ENCODE measurements around the gene ANTKMT. TPM values are rescaled to one million over a fixed set of nuclear protein-coding genes. Genes with fewer than 3 reads are reported as not detected.
"Not testable (repeated sequence)": the region's sequence is repeated elsewhere in the genome, so short reads cannot be mapped to it uniquely, and the experiment has no call there.

The ANTKMT gene
- total and polyA plus RNA-seq, 4 donors = 14.0 to 29.7 (median 19.7) TPM

DNA sequence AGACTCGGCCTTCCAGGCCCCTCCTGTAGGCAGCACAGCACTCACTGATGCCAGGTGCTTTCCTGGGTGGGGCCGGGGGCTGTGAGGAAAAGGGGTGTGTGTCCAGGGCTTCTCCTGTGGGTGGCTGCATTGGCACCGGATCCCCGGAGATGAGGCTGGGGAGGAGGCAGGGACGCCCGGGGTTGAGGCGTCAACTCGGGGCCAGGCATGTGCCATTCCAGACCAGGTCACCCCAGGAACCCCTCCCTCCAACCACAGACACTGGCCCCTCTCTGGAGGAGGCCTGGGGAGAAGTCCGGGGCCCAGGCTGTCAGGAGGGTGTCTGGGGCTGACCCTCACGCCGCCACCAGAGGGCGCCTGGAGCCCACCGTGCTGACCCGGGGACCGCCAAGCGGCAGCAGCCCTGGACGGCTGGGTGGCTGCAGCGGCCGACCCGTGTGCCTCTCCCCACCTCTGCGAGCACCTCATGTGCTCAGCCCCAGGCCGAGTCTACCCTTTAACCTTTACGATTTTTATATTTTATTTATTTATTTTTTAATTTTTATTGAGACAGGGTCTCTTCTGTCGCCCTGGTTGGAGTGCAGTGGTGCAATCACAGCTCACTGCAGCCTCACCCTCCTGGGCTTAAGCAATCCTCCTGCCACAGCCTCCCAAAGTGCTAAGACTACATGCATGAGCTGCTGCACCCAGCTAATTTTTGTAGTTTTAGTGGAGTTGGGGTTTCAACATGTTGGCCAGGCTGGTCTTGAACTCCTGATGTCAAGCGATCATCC lies 9.2 kb upstream of the ANTKMT start:
- Histone ChIP-seq H3K9me3 (ENCODE audit: control insufficient read depth in 4 of 4, low read length in 3 of 4) (no peaks in the 10 kb centered on the region), H3K36me3 (ENCODE audit: control insufficient read depth in 4 of 4, insufficient read depth in 3 of 4, low read depth in 1 of 4, low read length in 3 of 4) (peaks cover 0 to 1% (median 0%) of the 10 kb centered on the region in 4 donors), H3K27ac (ENCODE audit: low read depth in 1 of 2, low read length in 2 of 2) (no peak overlapping the region), H3K4me1 (ENCODE audit: control insufficient read depth in 4 of 4, insufficient read depth in 4 of 4, low read length in 3 of 4) (peaks cover 15 to 25% (median 18%) of the 10 kb centered on the region in 4 donors), H3K4me3 (ENCODE audit: low read depth in 1 of 3, low read length in 3 of 3) (no peak overlapping the region), H3K9ac (ENCODE audit: low read depth in 1 of 2, low read length in 2 of 2) (no peak overlapping the region), H3K27me3 (ENCODE audit: control insufficient read depth in 4 of 4, insufficient read depth in 4 of 4, low read length in 3 of 4) (peaks cover 3 to 15% (median 4%) of the 10 kb centered on the region in 4 donors)
- 12% methylated on average over 25 of the region's 25 CpGs for WGBS
- peak; percentile 87 for DNase-seq (ENCODE audit: low spot score)
- TF ChIP-seq SP1 (IDR thresholded peaks at IDR 0.05) = no peak
- TF ChIP-seq, protein P1, sequence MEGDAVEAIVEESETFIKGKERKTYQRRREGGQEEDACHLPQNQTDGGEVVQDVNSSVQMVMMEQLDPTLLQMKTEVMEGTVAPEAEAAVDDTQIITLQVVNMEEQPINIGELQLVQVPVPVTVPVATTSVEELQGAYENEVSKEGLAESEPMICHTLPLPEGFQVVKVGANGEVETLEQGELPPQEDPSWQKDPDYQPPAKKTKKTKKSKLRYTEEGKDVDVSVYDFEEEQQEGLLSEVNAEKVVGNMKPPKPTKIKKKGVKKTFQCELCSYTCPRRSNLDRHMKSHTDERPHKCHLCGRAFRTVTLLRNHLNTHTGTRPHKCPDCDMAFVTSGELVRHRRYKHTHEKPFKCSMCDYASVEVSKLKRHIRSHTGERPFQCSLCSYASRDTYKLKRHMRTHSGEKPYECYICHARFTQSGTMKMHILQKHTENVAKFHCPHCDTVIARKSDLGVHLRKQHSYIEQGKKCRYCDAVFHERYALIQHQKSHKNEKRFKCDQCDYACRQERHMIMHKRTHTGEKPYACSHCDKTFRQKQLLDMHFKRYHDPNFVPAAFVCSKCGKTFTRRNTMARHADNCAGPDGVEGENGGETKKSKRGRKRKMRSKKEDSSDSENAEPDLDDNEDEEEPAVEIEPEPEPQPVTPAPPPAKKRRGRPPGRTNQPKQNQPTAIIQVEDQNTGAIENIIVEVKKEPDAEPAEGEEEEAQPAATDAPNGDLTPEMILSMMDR (IDR thresholded peaks at IDR 0.05; ENCODE audit: low read depth, low read length, missing input control) = peak; percentile 88
- TF ChIP-seq RAD21 (IDR thresholded peaks at IDR 0.05) = peak; percentile 82 to 91

DNA sequence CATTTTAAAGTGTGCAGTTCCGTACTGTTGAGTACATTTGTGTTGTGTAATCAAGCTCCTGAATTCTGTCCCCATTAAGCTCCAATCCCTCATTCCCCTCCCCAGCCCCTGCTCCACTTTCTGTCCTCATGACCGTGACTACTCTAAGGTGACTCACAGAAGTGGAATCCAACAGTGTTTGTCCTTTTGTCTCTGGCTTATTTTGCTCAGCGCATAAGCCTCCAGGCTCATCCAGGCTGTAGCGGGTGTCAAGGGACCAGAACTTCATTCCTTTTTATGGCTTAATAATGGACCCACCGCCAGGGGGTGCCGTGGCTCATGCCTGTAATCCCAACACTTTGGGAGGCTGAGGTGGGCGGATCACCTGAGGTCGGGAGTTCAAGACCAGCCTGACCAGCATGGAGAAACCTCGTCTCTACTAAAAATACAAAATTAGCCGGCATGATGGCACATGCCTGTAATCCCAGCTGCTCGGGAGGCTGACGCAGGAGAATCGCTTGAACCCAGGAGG lies 8.2 kb upstream of the ANTKMT start:
- H3K27ac ChIP-seq (ENCODE audit: low read depth in 1 of 2, low read length in 2 of 2); H3K9ac ChIP-seq (ENCODE audit: low read depth in 1 of 2, low read length in 2 of 2); H3K36me3 ChIP-seq (ENCODE audit: control insufficient read depth in 4 of 4, insufficient read depth in 3 of 4, low read depth in 1 of 4, low read length in 3 of 4); DNase-seq (ENCODE audit: low spot score); H3K4me3 ChIP-seq (ENCODE audit: low read depth in 1 of 3, low read length in 3 of 3); H3K9me3 ChIP-seq (ENCODE audit: control insufficient read depth in 4 of 4, low read length in 3 of 4): not testable (repeated sequence)
- Histone ChIP-seq H3K4me1 (ENCODE audit: control insufficient read depth in 4 of 4, insufficient read depth in 4 of 4, low read length in 3 of 4) (peaks cover 17 to 29% (median 22%) of the 10 kb centered on the region in 4 donors), H3K27me3 (ENCODE audit: control insufficient read depth in 4 of 4, insufficient read depth in 4 of 4, low read length in 3 of 4) (peaks cover 0 to 10% (median 3%) of the 10 kb centered on the region in 4 donors)
- WGBS = 52% methylated on average over 13 of the region's 13 CpGs
- TF ChIP-seq RAD21 (IDR thresholded peaks at IDR 0.05) = peak in 1 of 2 donors; percentile 58
- TF ChIP-seq, protein P1 (IDR thresholded peaks at IDR 0.05; ENCODE audit: low read depth, low read length, missing input control) = peak; percentile 11

DNA sequence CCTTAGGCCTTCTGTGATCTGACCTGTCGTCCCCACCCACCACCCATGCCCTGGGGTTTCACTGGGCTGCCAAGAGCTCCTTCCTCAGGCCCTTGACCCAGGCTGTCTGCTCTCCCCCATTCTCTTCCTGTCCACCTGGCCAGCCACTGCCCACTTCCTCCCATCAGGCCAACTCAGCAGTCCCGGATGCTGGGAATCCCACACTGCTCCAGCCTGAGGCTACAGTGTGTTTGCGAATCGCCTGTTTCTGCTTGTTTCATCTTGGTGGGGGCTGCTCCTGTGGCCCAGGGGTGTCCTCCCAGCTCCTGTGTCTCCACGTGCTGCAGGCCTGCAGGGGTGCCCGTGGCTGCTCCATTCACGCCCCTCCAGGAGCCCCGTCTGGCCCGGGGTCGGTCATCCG lies 6.9 kb upstream of the ANTKMT start:
- peaks cover 0 to 2% (median 0%) of the 10 kb centered on the region in 4 donors for H3K36me3 ChIP-seq (ENCODE audit: control insufficient read depth in 4 of 4, insufficient read depth in 3 of 4, low read depth in 1 of 4, low read length in 3 of 4)
- H3K9ac ChIP-seq (ENCODE audit: low read depth in 1 of 2, low read length in 2 of 2) = no peak overlapping the region
- peaks cover 17 to 29% (median 22%) of the 10 kb centered on the region in 4 donors for H3K4me1 ChIP-seq (ENCODE audit: control insufficient read depth in 4 of 4, insufficient read depth in 4 of 4, low read length in 3 of 4)
- no peaks in the 10 kb centered on the region for H3K9me3 ChIP-seq (ENCODE audit: control insufficient read depth in 4 of 4, low read length in 3 of 4)
- DNase-seq (ENCODE audit: low spot score) = no peak
- H3K27ac ChIP-seq (ENCODE audit: low read depth in 1 of 2, low read length in 2 of 2) = no peak overlapping the region
- H3K27me3 ChIP-seq (ENCODE audit: control insufficient read depth in 4 of 4, insufficient read depth in 4 of 4, low read length in 3 of 4) = peaks cover 0 to 7% (median under 1%) of the 10 kb centered on the region in 4 donors
- WGBS = 80% methylated on average over 11 of the region's 11 CpGs
- H3K4me3 ChIP-seq (ENCODE audit: low read depth in 1 of 3, low read length in 3 of 3) = no peak overlapping the region
- TF ChIP-seq, protein P2, sequence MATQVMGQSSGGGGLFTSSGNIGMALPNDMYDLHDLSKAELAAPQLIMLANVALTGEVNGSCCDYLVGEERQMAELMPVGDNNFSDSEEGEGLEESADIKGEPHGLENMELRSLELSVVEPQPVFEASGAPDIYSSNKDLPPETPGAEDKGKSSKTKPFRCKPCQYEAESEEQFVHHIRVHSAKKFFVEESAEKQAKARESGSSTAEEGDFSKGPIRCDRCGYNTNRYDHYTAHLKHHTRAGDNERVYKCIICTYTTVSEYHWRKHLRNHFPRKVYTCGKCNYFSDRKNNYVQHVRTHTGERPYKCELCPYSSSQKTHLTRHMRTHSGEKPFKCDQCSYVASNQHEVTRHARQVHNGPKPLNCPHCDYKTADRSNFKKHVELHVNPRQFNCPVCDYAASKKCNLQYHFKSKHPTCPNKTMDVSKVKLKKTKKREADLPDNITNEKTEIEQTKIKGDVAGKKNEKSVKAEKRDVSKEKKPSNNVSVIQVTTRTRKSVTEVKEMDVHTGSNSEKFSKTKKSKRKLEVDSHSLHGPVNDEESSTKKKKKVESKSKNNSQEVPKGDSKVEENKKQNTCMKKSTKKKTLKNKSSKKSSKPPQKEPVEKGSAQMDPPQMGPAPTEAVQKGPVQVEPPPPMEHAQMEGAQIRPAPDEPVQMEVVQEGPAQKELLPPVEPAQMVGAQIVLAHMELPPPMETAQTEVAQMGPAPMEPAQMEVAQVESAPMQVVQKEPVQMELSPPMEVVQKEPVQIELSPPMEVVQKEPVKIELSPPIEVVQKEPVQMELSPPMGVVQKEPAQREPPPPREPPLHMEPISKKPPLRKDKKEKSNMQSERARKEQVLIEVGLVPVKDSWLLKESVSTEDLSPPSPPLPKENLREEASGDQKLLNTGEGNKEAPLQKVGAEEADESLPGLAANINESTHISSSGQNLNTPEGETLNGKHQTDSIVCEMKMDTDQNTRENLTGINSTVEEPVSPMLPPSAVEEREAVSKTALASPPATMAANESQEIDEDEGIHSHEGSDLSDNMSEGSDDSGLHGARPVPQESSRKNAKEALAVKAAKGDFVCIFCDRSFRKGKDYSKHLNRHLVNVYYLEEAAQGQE (IDR thresholded peaks at IDR 0.05) = no peak
- TF ChIP-seq YY1 (IDR thresholded peaks at IDR 0.05) (no peak), RXRA (IDR thresholded peaks at IDR 0.05) (no peak), SP1 (IDR thresholded peaks at IDR 0.05) (no peak), HNF4A (conservative IDR thresholded peaks at IDR 0.05) (no peak), JUND (IDR thresholded peaks at IDR 0.05) (no peak), NR2F2 (IDR thresholded peaks at IDR 0.05) (no peak), FOXA1 (IDR thresholded peaks at IDR 0.05) (no peak), TAF1 (conservative IDR thresholded peaks at IDR 0.05) (no peak)
- TF ChIP-seq, protein P1 (IDR thresholded peaks at IDR 0.05; ENCODE audit: low read depth, low read length, missing input control) = no peak
- TF ChIP-seq, protein P3, sequence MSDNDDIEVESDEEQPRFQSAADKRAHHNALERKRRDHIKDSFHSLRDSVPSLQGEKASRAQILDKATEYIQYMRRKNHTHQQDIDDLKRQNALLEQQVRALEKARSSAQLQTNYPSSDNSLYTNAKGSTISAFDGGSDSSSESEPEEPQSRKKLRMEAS (IDR thresholded peaks at IDR 0.05) = no peak

All from liver (tissue), 9 donors.